HEK293T (cell line): Measurements from ENCODE around the gene NKX3-2.

Source experiments
- CTCF ChIA-PET: fragments of 350-600 bp; formaldehyde crosslinking; extraction: SDS; loops from one replicate; lab custom pipeline; 2021; ENCODE audit warnings: antibody characterized with exemption, inconsistent platforms; lab: Yijun Ruan, JAX
- POLR2A ChIA-PET: fragments of 350-600 bp; formaldehyde crosslinking; extraction: SDS; loops from one replicate; lab custom pipeline; 2020; ENCODE audit warnings: antibody characterized with exemption, inconsistent platforms; lab: Yijun Ruan, JAX
- DNase-seq: peaks from one replicate; pipeline ENCODE4 v3.0.0; 2012; ENCODE audit warnings: mixed read lengths; ENCODE audit errors: extremely low spot score
- ARNT ChIP-seq: fragments of 450-650 bp; IDR thresholded peaks from 2 replicates; pipeline ENCODE4 v1.6.1; 2017; ENCODE audit warnings: mild to moderate bottlenecking
- BHLHE40 ChIP-seq: fragments of 450-650 bp; IDR thresholded peaks from 2 replicates; pipeline ENCODE4 v1.6.1; 2016; ENCODE audit warnings: mild to moderate bottlenecking, moderate library complexity, borderline replicate concordance
- CTBP1 ChIP-seq: fragments of 450-650 bp; IDR thresholded peaks from 2 replicates; pipeline ENCODE4 v1.6.1; 2016; ENCODE audit warnings: borderline replicate concordance
- ELF4 ChIP-seq: fragments of 450-650 bp; IDR thresholded peaks from 2 replicates; pipeline ENCODE4 v1.6.1; 2017; ENCODE audit warnings: antibody characterized with exemption
- FOXA1 ChIP-seq: fragments of 450-650 bp; IDR thresholded peaks from 2 replicates; pipeline ENCODE4 v1.6.1; 2016; ENCODE audit warnings: mild to moderate bottlenecking
- FOXK2 ChIP-seq: fragments of 450-650 bp; IDR thresholded peaks from 2 replicates; pipeline ENCODE4 v1.6.1; 2016; ENCODE audit warnings: mild to moderate bottlenecking
- FOXM1 ChIP-seq: fragments of 450-650 bp; IDR thresholded peaks from 2 replicates; pipeline ENCODE4 v1.6.1; 2017; ENCODE audit warnings: mild to moderate bottlenecking, borderline replicate concordance
- HDGF ChIP-seq: fragments of 450-650 bp; IDR thresholded peaks from 2 replicates; pipeline ENCODE4 v1.6.1; 2017; ENCODE audit warnings: antibody characterized with exemption, borderline replicate concordance
- L3MBTL2 ChIP-seq: fragments of 450-650 bp; conservative IDR thresholded peaks from 2 replicates; pipeline ENCODE4 v1.6.1; 2016; ENCODE audit warnings: mild to moderate bottlenecking
- LEF1 ChIP-seq: fragments of 450-650 bp; IDR thresholded peaks from 2 replicates; pipeline ENCODE4 v1.6.1; 2017; ENCODE audit warnings: mild to moderate bottlenecking, borderline replicate concordance
- NFRKB ChIP-seq: fragments of 450-650 bp; IDR thresholded peaks from 2 replicates; pipeline ENCODE4 v1.6.1; 2016; ENCODE audit warnings: mild to moderate bottlenecking, moderate library complexity
- SP1 ChIP-seq: fragments of 450-650 bp; IDR thresholded peaks from 2 replicates; pipeline ENCODE4 v1.6.1; 2017
- SUZ12 ChIP-seq: fragments of 450-650 bp; IDR thresholded peaks from 2 replicates; pipeline ENCODE4 v1.6.1; 2016; ENCODE audit warnings: mild to moderate bottlenecking
- TARDBP ChIP-seq: fragments of 450-650 bp; IDR thresholded peaks from 2 replicates; pipeline ENCODE4 v1.6.1; 2016
- ZNF384 ChIP-seq: fragments of 450-650 bp; IDR thresholded peaks from 2 replicates; pipeline ENCODE4 v1.6.1; 2016
- TF ChIP-seq, protein P1 (sequence below): fragments of 450-650 bp; IDR thresholded peaks from 2 replicates; pipeline ENCODE4 v1.6.1; 2016

Gene NKX3-2

DNA sequence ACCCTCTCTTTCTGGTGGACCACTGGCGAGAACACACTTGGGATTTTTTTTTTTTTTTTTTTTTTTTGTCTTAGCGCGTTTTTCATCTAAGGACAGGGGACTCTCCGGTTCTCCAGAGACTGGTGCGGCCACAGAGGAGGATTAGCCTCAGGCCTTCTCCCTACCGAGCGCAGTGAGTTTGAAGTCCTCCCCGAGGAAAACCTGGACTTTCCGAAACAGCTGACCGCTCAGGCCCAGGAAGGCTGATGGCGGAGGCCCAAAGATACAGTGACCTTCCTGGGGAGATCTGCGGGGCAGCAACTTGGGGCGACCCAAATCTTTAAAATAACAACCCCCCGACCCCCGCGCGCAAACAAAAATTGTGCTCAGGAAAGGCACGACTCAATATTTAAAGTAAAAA, 9.2 kb downstream of the NKX3-2 start:
- CTCF ChIA-PET: no interaction called here
- no peak for DNase-seq
- POLR2A ChIA-PET: interaction anchor here (1.2 kb wide), 1 partner anchor 9 kb away, joined by 3 read pairs; the partner anchor contains the start of gene NKX3-2
- no peak for TF ChIP-seq HDGF
- no peak for TF ChIP-seq CTBP1
- TF ChIP-seq ELF4: no peak
- no peak for TF ChIP-seq ZNF384
- TF ChIP-seq BHLHE40: no peak
- TF ChIP-seq, protein P1, sequence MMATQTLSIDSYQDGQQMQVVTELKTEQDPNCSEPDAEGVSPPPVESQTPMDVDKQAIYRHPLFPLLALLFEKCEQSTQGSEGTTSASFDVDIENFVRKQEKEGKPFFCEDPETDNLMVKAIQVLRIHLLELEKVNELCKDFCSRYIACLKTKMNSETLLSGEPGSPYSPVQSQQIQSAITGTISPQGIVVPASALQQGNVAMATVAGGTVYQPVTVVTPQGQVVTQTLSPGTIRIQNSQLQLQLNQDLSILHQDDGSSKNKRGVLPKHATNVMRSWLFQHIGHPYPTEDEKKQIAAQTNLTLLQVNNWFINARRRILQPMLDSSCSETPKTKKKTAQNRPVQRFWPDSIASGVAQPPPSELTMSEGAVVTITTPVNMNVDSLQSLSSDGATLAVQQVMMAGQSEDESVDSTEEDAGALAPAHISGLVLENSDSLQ: no peak
- TF ChIP-seq SP1: no peak
- TF ChIP-seq TARDBP: no peak
- TF ChIP-seq ARNT: no peak
- no peak for TF ChIP-seq FOXK2

DNA sequence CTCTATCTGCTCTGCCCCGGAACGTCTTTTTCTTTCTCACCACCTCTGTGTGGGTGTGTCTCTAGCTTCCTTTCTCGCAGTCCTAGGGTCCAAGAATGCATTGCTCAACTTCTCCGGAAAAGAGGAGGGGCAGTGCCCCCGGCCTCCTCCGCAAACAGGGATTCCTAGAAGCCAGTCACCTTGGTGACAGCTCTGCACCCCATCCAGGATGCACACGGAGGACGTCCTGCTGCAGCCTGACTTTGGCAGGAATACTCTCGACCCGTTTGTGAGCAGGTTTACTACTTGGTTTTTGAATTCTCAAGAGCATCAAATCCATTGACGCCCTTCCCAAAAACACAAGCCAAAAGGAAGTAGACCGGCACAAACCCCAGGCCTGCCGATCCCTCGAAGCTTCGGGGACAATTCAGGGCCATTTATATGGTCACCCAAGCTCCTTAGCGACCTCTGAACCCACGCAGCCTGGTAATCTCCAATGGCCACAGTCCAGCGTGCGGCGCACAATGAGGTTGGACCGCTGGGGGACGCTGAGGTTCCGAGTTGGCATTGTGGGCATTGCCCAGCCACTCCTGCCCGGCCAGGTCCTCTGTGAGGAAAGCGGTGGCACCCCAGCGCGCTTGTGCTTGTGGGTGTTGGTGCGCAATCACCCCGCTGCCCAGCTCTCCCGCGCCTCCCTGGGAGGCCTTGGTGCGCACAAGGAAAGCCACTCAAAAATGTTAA, 9.8 kb downstream of the NKX3-2 start:
- DNase-seq: no peak
- TF ChIP-seq LEF1 (no peak), SP1 (no peak), ARNT (no peak), CTBP1 (no peak), ZNF384 (no peak), NFRKB (no peak), BHLHE40 (no peak), L3MBTL2 (no peak), SUZ12 (no peak), HDGF (no peak)
- TF ChIP-seq, protein P1: no peak
- CTCF ChIA-PET: no interaction called here
- POLR2A ChIA-PET: interaction anchor here (1.2 kb wide), 1 partner anchor 10 kb away, joined by 3 read pairs; the partner anchor contains the start of gene NKX3-2

DNA sequence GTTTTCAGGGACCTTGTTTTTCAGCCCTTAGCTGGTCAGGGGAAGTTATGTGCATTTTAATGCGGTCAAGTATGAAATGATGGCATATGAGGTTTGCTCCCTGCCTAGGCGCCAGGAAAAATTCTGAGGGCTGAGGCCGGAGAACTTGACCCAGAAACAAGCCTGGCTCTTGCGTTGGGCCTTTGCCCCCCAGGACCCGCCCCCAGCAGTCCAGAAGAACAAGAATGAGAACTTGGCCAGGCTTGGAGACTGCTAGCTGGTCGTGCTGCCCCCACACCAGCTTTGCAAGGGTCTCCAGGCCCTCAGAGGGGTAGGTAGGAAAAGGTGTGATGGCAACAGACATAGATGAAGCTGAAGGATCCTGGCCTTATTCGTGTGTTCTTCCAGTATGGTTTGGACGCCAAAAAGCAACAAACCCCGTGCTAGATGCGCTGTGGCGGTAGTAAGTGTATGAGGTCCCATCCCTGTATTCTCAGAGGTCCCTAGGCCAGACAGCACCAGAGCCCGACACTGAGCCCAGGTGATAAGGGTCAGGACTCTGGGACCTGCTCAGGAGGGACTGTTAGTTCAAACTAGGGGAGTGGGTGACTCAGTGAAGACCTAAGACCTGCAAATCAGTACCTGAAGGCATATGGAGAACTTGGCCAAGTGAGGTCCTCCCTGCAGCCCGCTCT, 10.5 kb downstream of the NKX3-2 start:
- POLR2A ChIA-PET: no interaction called here
- CTCF ChIA-PET: no interaction called here
- TF ChIP-seq ARNT (no peak), FOXA1 (no peak), L3MBTL2 (no peak), NFRKB (no peak), ZNF384 (no peak), HDGF (no peak), ELF4 (no peak), TARDBP (no peak), CTBP1 (no peak), FOXK2 (no peak), LEF1 (no peak), SP1 (no peak)
- TF ChIP-seq, protein P1: no peak
- no peak for DNase-seq

DNA sequence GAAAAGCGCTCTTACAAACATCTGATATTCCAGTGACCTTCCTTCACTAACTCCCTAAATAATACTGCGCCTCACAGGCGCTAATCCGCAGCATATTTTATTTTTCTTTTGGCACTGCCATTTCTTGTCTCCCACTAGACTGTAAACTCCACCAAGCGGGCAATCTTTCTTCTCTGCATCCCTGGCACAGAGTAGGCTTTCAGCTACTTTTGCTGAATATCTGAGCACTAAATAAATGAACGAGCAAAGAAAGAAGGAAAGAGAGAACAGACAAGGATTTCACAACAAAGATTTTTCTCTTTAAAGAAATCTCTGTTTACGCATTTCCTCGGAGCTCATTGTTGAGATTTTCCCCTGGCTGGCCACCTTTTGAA, 12.7 kb downstream of the NKX3-2 start:
- DNase-seq: no peak
- CTCF ChIA-PET: no interaction called here
- TF ChIP-seq NFRKB (no peak), BHLHE40 (no peak), L3MBTL2 (no peak), HDGF (no peak), FOXM1 (no peak), FOXK2 (no peak), FOXA1 (no peak)
- POLR2A ChIA-PET: no interaction called here

DNA sequence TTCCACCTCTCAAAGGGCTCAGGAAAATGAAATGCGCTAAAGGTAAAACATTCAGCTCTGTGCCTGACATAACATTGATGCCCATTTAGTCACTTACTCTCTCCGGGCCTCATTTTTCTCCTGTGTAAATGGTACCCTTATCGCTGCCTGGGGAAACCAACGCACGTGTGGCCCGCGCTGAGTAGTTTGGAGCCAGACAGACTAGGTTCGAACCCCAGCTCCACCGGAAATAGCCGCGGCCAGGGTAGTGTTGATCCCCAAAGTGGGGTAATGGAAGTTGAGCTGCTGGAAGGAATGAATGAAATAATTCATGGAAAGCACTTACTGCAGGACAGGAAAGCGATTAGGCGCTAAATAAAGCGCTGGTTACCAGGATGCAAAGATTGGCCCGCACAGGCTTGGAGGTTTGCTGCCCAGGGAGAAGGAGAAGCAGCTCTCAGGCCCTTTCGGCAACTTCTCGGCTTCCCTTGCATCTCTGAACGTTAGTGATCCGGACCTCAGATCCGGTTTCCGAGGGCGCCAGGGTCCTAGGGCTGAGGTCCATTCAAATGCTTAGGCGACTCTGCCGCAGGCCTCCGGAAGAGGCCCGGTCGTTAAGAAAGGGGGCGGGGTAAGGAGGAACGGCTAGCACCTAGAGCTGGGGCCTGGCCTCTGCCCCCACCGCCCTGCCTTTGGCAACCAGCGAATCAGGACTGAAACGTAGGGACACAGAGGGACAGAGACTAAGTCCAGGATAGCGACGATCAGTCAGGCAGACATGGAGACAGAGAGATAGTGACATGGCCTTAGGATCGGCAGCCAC, 13.3 kb downstream of the NKX3-2 start:
- DNase-seq: no peak
- TF ChIP-seq LEF1 (no peak), FOXK2 (no peak), SUZ12 (no peak), L3MBTL2 (no peak), BHLHE40 (no peak), TARDBP (no peak)
- ChIA-PET POLR2A (interaction anchor here (1.4 kb wide), 1 partner anchor 12 kb away, joined by 4 read pairs; no protein-coding TSS in a partner anchor), CTCF (interaction anchor here (0.6 kb wide), 1 partner anchor 1182 kb away, joined by 9 read pairs; no protein-coding TSS in a partner anchor)
